Heart right ventricle (tissue), 16 donors: ENCODE measurements around the gene RPL7L1. TPM values are rescaled to one million over a fixed set of nuclear protein-coding genes. Genes with fewer than 3 reads are reported as not detected.

Experiments
- ATAC-seq, 8 donors: fragments of 200-7000 bp; cut with Tn5 transposase; one replicate each; pipeline ENCODE4 v1.9.1; 2020; ENCODE audit warnings: mild to moderate bottlenecking in 8 of 8, moderate library complexity in 8 of 8, moderate number of reproducible peaks in 1 of 8
- DNase-seq, 2 donors: peaks; one replicate each; pipeline ENCODE4 v3.0.0-alpha.2; 2020
- H3K27ac ChIP-seq, 10 donors: fragments of 200-600 bp; sonication (generic) in 2 of 10; one replicate each; pipeline versions ENCODE4 v1.5.0 to v1.8.0; 2020 to 2022; ENCODE audit warnings: mild to moderate bottlenecking in 3 of 10
- H3K27me3 ChIP-seq, 7 donors: fragments of 200-600 bp; one replicate each; pipeline ENCODE4 v1.8.0; 2021 to 2022; ENCODE audit warnings: mild to moderate bottlenecking in 2 of 7
- H3K36me3 ChIP-seq, 9 donors: fragments of 200-600 bp; sonication (generic) in 1 of 9; one replicate each; pipeline versions ENCODE4 v1.5.0 to v1.8.0; 2020 to 2022; ENCODE audit warnings: mild to moderate bottlenecking in 2 of 9
- H3K4me1 ChIP-seq, 9 donors: fragments of 200-600 bp; sonication (generic) in 1 of 9; one replicate each; pipeline versions ENCODE4 v1.5.0 to v1.8.0; 2020 to 2022; ENCODE audit warnings: mild to moderate bottlenecking in 4 of 9
- H3K4me3 ChIP-seq, 10 donors: fragments of 200-600 bp; sonication (generic) in 2 of 10; one replicate each; pipeline versions ENCODE4 v1.5.0 to v1.8.0; 2020 to 2022; ENCODE audit warnings: mild to moderate bottlenecking in 7 of 10, moderate library complexity in 2 of 10
- H3K9me3 ChIP-seq, 11 donors: fragments of 200-600 bp in 10 of 11; sonication (generic) in 2 of 11; one replicate each; pipeline versions ENCODE4 v1.5.0 to v1.8.0; 2013 to 2022; ENCODE audit warnings: mild to moderate bottlenecking in 2 of 11, control low read depth in 1 of 11, moderate library complexity in 1 of 11
- CTCF ChIP-seq, 9 donors: fragments of 200-600 bp; sonication (generic) in 2 of 9; IDR thresholded peaks; one replicate each; pipeline versions ENCODE4 v1.5.0 to v1.8.0; 2021 to 2022; ENCODE audit warnings: antibody characterized with exemption in 9 of 9, mild to moderate bottlenecking in 5 of 9, moderate library complexity in 1 of 9
- WGBS, 2 donors: extraction: QIAGEN DNeasy Blood & Tissue Kit; methylation state at CpG; one replicate each; pipeline ENCODE4 v1.1.7; 2013; ENCODE audit warnings: inconsistent platforms in 1 of 2; 5-methylcytosine and 5-hydroxymethylcytosine counted together
- intact Hi-C, 10 donors: fragments of 100-400 bp; cut with DNase I; formaldehyde crosslinking; loops; one replicate each; pipeline versions ENCODE4 v1.11.1 to v1.14.2; 2022
- polyA plus RNA-seq, 2 donors: library from polyadenylated mRNA; stranded (reverse); fragments of 200-250 nt; gene quantifications; one replicate each; pipeline ENCODE4 v1.2.3, GENCODE V29; 2013
- total RNA-seq, 10 donors: library from RNA; stranded (reverse); fragmentation: NEBNext Ultra II Directional in 3 of 10; extraction: Animal tissue kit (Norgen Biotek cat#: 25700) in 3 of 10; gene quantifications; one replicate each; pipeline versions ENCODE4 v1.2.1 to v1.2.4, GENCODE V29; 2021 to 2023
- donor health status: Arrhythmogenic right ventricular cardiomyopathy.
- donor health status: ischemic (EF 13 %, LVEDD 7.1; RV severe dilation, severe dysfunction).
- donor health status: healthy with polysubstance abuse.
- donor health status: DM: no; HTN: yes; CAD: no.
- donor health status: DM: no; HTN: no; CAD: no.
- donor health status: ischemic (EF 25% LVEDD 6.9; RV normal size, moderate dysfunction).
- donor health status: ischemic (EF 25% LVEDD 5.7; RV mildly dilated, moderate dysfunction).
- donor health status: healthy.
- donor health status: DM: yes; HTN: yes; CAD: no.
- donor health status: Ischemic cardiomyopathy.
- donor health status: ischemic (EF 35%, LVEDD 5.7; RV mildly dilated, moderate dysfunction).
- donor health status: nonischemic (EF 11% LVEDD 7.7; RV severe dilation, severe dysfunction).
- donor health status: DM: yes; HTN: yes; CAD: no.
- donor health status: PGD.
- donor health status: ischemic (EF 29% LVEDD 5.4; RV normal size, mild dysfunction).
- donor health status: nonischemic (EF 23%, LVEDD 6.1; RV moderate dilation, normal function).

RPL7L1 gene
- total and polyA plus RNA-seq, 12 donors: 23.7 to 52.5 (median 44.7) TPM

- Histone ChIP-seq H3K4me1 (peaks cover 0 to 8% (median 7%) of the 10 kb centered on the region in 9 donors), H3K36me3 (no peaks in the 10 kb centered on the region), H3K9me3 (no peaks in the 10 kb centered on the region), H3K27me3 (peaks cover 0 to 31% (median 19%) of the 10 kb centered on the region in 7 donors), H3K27ac (no peak within 1 kb of the TSS), H3K4me3 (no peak within 1 kb of the TSS)
- 81 to 87% methylated on average over 10 of the region's 10 CpGs for WGBS, 2 donors
- DNase-seq (no peak), ATAC-seq (peak in 1 of 8 donors; percentile 34)
- intact Hi-C loops: loop anchor here in 1 of 10 donors (10.0 kb wide), 1 partner anchor 89 kb away; no protein-coding TSS in a partner anchor
- TF ChIP-seq CTCF (IDR thresholded peaks at IDR 0.05): no peak
These were observed 36.3 kb downstream of the RPL7L1 start, which contains the start of gene PTCRA for GRCh38 chr6:42915732-42916131. PTCRA (plus strand) TSS chr6:42916053; CDS start chr6:42916070, 17 bp downstream.

- H3K36me3 ChIP-seq: no peaks in the 10 kb centered on the region
- H3K9me3 ChIP-seq: no peaks in the 10 kb centered on the region
- H3K4me1 ChIP-seq: peaks cover 0 to 6% (median 6%) of the 10 kb centered on the region in 9 donors
- H3K27me3 ChIP-seq: peaks cover 0 to 31% (median 15%) of the 10 kb centered on the region in 7 donors
- TF ChIP-seq CTCF (IDR thresholded peaks at IDR 0.05): no peak
- no peak overlapping the region for H3K4me3 ChIP-seq
- peak in 1 of 8 donors; percentile 53 for ATAC-seq
- intact Hi-C loops: loop anchor here in 1 of 10 donors (10.0 kb wide), 1 partner anchor 89 kb away; no protein-coding TSS in a partner anchor
- H3K27ac ChIP-seq: no peak overlapping the region
- no peak for DNase-seq
- 85 to 90% methylated on average over 1 of the region's 1 CpG for WGBS, 2 donors
These were observed 36.9 kb downstream of the RPL7L1 start for GRCh38 chr6:42916288-42916687.

- Histone ChIP-seq H3K4me1 (peaks cover 0 to 16% (median 0%) of the 10 kb centered on the region in 9 donors), H3K27ac (no peak overlapping the region), H3K27me3 (peaks cover 0 to 7% (median 0%) of the 10 kb centered on the region in 7 donors), H3K9me3 (no peaks in the 10 kb centered on the region), H3K4me3 (no peak overlapping the region), H3K36me3 (no peaks in the 10 kb centered on the region)
- DNase-seq (no peak), ATAC-seq (no peak)
- TF ChIP-seq CTCF (IDR thresholded peaks at IDR 0.05): no peak
- intact Hi-C loops: loop anchor here in 1 of 10 donors (10.0 kb wide), 1 partner anchor 133 kb away; the partner anchor contains the start of genes CUL7, KLC4 and MRPL2
- 77 to 82% methylated on average over 6 of the region's 6 CpGs for WGBS, 2 donors
These were observed 42.4 kb downstream of the RPL7L1 start for GRCh38 chr6:42921801-42922200.

- DNase-seq: no peak
- H3K27ac ChIP-seq: no peak overlapping the region
- peaks cover 0 to 27% (median 5%) of the 10 kb centered on the region in 9 donors for H3K4me1 ChIP-seq
- WGBS, 2 donors: 47 to 69% methylated on average over 2 of the region's 2 CpGs
- TF ChIP-seq CTCF (IDR thresholded peaks at IDR 0.05): no peak
- no peaks in the 10 kb centered on the region for H3K9me3 ChIP-seq
- H3K4me3 ChIP-seq: no peak overlapping the region
- H3K36me3 ChIP-seq: no peaks in the 10 kb centered on the region
- H3K27me3 ChIP-seq: peaks cover 0 to 7% (median 0%) of the 10 kb centered on the region in 7 donors
- intact Hi-C loops: loop anchor here in 1 of 10 donors (10.0 kb wide), 1 partner anchor 131 kb away; the partner anchor contains the start of genes CUL7, KLC4 and MRPL2
- peak in 1 of 8 donors; percentile 22 for ATAC-seq
These were observed 44.2 kb downstream of the RPL7L1 start for GRCh38 chr6:42923666-42924065.
